SW 1271 (cell line): ENCODE results near the gene MAPK1IP1L.
"Not testable (repeated sequence)": the region's sequence is repeated elsewhere in the genome, so short reads cannot be mapped to it uniquely, and the experiment has no call there.

ENCODE experiments used
- DNase-seq, 2 experiments: peaks; one replicate each; lab custom pipeline; 2025; lab: John Stamatoyannopoulos, UW

MAPK1IP1L gene

DNA sequence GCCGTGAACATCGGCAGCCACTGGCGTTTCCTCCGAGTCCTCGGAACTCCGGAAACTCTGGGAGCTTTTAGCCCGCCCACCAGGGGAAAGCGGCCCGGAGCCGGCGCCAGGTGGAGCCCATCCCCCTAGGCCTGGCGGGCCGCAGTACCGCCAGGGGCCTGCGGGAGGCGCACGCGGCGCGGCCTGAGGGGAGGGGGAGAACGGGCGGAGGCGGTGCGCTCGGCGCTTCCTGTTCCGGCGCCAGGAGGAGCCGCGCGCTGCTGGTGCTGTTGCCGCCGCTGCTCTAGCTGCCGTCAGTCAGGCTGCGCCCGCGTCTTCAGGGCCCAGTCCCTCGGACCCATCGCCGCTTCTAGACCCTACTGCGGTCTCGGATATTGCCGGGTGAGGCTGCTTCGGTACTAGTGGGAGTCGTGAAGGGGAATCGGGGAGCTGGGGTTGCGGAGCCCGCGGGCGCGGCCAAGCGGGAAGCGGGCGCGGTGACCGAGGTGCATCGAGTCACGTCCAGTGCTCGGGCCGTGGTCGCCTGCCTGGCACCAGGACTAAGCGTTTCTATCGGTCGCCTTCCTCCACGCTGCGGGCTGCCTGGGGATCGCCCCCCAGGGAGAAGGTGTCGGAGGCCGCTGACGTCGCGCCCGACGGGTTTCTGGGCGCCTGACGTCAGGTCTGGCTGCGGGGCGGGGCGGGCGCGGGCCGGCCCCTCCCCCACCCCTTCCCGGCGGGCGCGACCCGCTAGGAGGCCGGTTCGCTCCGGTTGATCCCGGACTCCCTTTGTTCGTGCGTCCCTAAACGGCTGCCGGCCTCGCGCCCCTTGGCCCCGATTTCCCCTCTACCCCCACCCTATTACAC, at the start of gene MAPK1IP1L:
TSS of gene MAPK1IP1L (plus strand) at position 225 of the 846 bp plus-strand sequence. CDS start 10,037 bp downstream, outside the sequence.
- peak; percentile 84 to 89 for DNase-seq

DNA sequence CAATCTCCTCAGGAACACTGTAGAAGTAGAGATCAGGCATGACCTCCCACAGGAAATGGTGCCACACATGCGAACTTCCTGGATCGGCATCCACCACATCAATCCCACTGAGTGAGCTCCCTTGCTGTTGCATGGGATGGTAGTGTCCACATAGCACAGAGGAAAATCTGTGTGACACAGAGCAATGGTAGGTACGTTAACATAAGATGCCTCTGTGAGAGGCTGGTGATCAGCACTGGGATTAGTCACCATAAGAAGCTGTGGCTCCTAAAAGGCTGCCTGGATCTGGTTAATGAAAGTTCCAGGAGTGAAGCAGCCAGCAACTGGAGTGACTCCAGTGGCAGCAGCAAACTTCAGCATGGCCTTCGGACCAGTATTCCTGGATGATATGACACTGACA, 46.4 kb upstream of the MAPK1IP1L start:
- no peak for DNase-seq

DNA sequence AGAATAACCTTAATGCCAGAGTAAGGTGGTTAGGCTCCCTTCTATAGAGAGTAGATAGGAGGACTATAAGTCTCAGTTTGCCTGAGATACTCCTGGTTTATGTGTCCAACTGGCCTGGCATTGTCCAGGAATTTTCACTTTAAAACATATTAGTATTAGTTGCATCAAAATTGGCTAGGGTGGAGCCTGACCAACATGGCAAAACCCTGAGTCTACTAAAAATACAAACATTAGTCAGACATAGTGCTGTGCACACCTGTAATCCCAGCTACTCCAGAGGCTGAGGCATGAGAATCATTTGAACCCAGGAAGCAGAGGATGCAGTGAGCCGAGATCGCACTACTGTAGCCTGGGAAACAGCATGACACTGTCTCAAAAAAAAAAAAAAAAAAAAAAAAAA, 36.4 kb upstream of the MAPK1IP1L start:
- DNase-seq = no peak

DNA sequence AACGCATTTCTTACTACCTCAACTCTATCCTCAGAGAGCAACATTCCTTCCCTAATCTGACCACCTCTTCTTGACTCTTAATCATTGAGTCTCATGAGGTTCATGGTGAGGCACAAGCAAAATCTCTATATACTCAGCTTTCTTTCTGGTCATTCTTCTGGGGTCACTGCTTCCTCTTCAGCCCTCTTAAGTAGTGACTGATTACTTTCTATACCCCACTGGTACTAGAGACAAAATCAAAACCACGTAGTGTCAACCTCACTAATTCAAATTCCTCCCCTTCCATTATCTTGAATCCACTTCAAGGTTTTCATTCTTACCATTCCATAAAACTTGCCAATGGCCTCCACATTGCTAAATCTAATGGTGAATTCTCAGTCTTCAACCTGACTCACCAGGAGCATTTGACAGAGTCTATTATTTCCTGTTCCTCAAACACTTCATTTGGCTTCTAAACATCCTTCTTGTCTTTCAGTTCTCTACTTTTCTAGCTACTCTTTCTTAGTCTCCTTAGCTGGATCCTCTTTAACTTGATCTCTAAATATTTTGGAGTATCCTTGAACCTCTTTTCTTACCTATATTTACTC, 31.4 kb upstream of the MAPK1IP1L start:
- no peak for DNase-seq

DNA sequence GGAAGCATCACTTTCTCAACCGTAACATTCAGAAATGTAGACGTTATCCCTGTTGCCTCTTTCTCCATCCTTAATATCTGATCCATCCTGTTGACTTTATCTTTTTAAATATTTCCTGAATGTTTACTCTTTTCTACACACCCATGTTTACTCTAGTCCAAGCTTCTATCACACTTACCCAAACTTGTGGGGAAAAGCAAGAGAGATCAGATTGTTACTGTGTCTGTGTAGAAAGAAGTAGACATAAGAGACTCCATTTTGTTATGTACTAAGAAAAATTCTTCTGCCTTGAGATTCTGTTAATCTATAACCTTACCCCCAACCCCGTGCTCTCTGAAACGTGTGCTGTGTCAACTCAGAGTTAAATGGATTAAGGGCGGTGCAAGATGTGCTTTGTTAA, 27.1 kb upstream of the MAPK1IP1L start:
- not testable (repeated sequence) for DNase-seq

DNA sequence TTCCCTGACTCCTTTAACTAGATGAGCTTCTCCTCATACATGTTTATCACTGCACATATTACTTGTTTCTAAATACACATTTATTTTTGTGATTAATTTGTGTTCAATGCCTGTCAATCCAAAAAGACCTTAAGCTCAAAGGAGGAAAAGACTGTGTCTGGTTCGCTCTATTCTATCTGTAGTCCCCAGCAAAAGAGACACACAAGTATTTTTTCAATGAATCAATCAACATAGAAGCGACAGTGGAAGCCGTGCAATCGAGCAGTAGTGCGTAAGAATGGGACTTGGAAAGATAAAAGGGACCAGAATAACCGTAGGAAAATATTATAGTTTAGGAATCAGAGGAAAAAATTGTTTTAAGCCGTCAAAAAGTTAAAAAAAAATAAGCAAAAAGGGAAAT, 25.5 kb upstream of the MAPK1IP1L start:
- DNase-seq = no peak

DNA sequence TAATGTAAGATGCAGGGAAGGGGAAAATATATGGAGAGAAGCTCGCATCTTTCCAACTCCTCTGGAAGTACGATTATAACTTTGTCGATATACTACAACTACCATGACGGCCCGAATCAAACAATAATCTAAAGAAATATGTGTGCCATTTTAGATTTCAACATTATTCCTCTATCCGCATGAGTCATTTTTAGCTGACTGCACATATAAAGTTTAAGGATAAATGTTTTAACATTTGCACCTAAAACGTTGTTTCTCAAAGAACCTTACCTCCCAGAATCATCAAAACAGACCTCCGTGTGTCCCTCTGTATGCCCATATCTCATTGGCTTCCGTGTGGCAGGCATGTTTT, 25.0 kb upstream of the MAPK1IP1L start:
- DNase-seq = no peak

DNA sequence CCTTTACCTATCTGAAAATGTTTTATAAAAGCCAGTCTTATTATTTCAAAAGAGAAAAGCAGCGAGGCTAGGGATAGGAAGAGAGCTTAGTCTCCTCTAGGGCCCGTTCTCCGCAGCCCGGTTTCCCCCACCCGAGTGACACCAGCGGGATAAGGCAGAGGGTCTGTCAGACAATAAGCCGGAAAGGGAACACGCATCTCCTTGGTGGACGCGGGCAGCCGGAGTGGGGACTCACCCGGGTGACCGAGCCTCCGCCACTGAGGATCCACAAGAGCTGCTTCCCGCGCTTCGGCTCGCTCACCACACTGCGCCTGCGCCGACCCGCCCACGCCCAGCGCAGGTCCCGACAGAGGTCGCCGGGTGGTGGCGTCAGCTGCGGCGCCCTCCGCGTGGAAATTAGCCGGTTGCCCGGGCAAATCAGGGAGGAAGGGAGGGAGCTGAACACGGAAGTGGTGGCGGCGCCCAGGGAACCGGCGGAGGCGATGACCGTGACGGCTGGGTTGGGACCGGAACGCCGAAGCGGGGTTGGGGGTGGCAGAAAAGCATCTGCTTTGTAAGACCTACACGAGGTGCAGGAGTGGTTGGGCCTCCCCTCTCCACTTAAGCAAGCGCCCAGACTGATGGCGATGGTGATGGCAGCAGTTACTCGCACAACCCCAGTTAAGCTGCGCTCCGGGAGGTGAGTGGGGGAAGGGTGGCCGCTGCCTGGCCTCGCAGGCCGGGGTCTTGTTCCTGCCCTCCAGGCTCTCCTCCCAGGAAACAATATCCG, 24.5 kb upstream of the MAPK1IP1L start, which contains the start of the genes SOCS4 and WDHD1:
TSS of gene SOCS4 (plus strand) at position 444 of the 769 bp plus-strand sequence. CDS start 15,806 bp downstream, outside the sequence.
TSS of gene WDHD1 (minus strand) at position 307 of the 769 bp plus-strand sequence. CDS start 312 bp downstream, outside the sequence.
- DNase-seq = peak; percentile 75 to 89

DNA sequence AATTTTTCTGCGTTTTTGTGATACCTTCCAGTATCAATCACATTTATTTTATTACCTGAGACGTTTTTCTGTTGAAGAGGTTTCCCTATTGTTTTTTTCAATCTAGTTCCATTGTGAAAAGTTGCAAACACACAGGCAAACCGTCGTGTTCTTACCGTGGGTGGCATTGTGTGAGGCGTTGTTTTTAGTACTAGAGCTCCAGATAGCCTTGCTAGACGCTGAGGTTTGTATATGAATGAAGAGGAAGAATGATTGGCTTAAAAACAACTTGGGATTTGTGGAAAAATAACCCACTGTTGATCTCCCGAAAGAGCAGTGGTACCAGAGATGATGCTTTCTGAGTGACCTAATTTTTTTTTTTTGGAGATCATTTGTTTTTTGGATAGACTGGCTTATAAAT, 23.4 kb upstream of the MAPK1IP1L start:
- DNase-seq = no peak

DNA sequence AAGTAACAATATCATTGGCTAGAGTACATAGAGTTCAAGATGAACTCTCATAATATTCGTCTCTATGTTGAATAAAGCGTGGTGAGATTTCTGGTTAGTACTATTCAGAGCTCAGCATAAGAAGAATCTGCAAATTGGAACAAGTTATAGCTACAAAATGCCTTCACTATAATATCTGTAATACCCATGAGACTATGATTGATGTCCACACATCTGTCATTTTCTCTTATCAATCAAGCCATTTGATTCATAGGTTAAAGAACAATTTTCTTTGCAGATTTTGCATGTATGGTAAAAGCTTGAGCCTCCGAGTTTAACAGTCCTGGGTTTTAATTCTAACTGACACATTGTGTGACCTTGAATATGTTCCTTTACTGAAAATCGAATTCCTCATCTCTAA, 23.0 kb upstream of the MAPK1IP1L start:
- DNase-seq = no peak

DNA sequence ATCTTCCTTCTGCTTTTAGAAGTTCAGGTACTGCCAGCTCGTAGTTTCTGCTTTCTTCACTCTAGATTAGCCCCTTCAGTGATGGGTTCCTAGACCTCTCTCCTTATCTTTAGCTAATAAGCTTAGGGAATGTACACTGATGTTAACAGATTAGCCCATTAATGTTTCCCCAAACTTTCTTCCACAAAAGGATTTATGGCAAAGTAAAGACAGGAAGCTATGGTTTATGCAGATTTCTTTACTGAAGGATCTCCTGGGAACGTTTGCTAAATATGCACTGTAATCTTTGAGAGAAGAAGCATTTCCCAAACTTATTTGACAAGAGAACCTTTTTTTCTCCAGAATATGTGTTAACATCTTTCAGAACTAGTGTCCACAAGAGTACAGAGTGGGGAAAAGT, 20.3 kb upstream of the MAPK1IP1L start:
- no peak for DNase-seq

DNA sequence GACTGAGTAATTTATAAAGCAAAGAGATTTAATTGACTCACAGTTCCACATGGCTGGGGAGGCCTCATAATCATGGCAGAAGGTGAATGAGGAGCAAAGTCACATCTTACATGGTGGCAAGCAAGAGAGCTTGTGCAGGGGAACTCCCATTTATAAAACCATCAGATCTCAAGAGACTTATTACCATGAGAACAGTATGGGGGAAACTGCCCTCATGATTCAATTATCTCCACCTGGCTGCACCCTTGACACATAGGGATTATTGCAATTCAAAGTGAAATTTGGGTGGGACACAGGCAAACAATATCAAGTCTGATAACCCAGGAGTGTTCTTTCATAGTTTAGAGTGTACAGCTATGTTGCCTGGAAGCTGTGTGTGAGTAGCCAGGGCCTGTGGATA, 13.5 kb upstream of the MAPK1IP1L start:
- not testable (repeated sequence) for DNase-seq

DNA sequence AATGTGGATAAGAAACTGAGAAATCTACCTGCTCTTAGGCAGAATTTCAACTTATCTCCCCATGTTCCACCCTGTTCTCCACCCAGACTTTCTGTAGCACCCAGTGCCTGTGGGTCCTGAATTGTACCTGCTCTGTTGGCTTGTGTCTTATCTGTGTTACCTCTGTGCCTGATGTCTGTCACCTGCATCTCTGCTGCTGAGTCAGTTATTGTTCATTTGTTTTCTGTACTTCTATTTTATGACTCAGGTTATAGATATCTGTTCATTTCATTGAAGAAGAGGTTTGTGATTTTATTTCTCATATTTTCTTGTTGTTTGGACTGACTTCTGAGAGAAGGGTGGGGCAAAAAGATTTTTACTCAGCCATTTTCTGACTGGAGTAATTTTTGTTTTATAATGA, 12.7 kb upstream of the MAPK1IP1L start:
- DNase-seq = no peak

DNA sequence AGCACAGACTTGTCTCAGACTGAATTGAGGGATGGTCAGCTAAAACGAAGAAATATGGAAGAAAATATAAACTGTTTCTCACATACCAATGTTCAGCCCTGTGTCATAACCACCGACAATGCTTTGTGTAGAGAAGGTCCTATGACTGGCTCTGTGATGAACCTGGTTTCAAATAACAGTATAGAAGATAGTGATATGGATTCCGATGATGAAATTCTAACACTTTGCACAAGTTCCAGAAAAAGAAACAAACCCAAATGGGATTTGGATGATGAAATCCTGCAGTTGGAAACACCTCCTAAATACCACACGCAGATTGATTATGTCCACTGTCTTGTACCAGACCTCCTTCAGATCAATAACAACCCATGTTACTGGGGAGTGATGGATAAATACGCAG, 7.9 kb upstream of the MAPK1IP1L start:
- no peak for DNase-seq

DNA sequence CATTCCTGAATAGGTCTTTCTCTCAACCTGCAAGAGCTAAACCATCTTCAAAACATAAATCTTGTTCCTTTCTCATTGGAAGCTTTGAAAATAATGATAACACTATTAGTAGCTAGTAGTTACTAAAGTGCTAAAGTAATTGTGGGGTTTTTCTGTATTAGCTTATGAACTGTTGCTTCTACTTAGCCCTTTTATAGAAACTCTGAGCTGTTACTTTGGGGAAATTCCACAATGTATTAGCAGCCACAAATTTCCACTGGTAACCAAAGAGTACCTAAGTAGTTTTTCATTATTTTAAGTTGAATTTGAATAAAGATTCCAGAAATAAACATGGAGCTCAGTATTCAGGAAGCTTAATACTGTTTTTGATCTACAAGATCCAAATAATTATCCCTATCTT, 6.4 kb upstream of the MAPK1IP1L start:
- DNase-seq = no peak

DNA sequence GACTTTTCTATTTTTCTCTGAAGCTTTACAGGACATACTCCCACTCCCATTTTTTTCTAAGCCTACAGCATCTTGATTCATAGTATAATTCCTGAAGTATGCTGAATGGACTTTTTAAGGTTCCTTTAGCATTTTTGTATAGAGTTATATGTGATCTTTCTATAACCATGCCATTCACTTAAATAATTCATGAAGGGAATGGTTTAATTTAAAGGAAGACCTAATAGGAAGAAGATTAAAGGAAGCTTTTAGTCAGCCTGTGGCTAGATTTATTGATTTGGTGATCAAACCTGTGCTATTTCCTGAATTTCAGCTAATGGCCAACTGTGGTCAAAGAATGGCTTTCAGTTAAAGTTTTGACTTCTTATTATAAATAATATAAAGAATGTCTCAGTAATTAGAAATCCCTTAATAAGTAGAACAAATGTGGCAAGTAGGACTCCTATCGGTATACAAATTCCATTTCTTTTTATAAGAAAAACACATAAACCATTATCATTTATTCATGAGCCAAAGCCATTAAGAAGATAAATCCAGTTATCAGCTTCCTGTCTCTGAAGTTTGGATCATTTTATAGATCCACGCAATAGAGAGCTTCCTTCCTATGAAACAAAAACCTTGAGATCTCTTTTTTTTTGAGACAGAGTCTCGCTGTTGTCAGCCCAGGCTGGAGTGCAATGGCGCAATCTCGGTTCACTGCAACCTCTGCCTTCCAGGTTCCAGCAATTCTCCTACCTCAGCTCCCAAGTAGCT, 4.0 kb upstream of the MAPK1IP1L start:
- no peak for DNase-seq

DNA sequence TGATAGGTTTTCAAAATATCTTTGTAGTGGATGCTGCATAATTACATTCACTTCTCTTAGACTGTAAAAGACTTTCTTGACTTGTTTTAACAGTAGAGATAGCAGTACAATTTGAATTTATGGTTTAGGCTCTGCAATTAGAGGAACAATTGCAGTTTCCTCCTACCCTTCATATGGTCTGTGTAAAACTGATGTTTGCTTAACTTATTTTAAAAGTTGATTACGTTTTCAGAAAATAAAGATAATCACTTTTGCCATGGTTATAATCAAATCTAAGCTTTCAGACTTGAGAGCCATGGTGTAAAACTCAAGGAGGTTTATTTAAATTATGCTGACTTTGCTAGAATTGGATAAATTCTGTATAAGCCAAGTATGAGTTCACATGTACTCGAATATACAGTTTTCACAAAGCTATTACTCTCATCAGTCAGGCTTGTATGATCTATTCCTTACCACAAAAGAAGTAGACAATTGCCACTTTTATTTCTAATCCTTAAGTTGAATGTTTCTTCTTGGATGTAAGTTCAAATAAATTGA, 2.5 kb upstream of the MAPK1IP1L start:
- no peak for DNase-seq

DNA sequence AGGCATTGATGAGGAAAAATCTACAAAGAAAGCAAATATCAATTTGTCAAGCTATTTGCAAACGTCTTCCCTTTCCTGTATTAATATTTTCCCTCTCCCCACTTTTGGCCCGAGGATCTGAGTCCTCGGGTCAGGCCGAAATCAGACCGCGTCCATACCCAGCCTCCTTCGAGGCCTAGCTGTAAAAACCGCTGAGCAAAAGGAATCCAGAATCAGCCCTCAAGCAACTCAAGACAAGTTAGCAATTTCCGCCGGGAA, 353 bp upstream of the MAPK1IP1L start:
- DNase-seq = no peak

DNA sequence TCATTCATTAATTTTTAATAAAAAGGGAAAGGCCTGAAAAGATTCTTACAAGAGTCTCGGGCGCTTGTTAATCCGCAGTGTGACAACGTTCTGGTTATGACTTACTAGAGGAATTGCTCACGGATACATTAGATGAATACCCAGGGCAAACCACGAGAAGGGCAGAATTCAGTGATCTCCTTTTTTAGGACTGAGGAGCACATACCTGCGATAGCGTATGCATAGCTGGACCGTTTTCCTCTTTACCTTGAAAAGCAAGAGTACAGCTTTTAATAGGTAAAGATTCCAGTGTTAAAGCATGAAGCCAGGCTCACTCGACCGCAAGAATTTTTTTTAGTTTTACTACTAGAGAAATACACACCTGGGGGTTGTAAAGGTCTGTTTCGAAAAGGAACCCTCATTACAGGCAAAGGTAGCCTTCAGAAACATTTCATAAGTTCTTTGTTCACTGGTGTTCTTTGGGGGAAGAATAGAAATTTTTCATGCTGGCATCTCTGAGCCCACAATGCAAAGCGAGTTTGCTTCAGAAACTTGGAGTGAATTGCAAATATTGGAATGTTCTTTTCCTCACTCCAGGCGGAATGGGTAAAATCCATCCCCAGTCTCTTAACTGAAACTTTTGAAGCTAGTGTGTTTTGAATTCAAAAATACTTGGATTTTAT, 953 bp downstream of the MAPK1IP1L start:
- no peak for DNase-seq

DNA sequence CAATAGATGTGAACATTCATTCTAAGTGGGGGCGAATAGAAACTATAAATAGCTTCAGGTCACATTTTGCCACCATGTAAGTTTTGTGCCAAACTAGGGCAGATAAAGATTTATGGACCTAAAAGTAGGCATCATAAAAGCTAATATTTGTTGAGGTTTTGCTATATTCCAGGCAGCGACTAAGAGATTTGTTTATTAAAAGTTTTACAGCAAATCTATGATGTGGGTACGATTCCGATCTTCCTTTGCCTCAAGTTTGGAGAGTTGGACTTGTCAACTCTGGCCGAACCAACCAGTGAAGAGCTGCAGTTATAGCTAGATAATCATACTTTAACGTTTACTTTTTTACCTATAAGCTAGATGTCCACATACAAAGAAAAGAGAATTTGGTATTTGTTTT, 1.6 kb downstream of the MAPK1IP1L start:
- no peak for DNase-seq

DNA sequence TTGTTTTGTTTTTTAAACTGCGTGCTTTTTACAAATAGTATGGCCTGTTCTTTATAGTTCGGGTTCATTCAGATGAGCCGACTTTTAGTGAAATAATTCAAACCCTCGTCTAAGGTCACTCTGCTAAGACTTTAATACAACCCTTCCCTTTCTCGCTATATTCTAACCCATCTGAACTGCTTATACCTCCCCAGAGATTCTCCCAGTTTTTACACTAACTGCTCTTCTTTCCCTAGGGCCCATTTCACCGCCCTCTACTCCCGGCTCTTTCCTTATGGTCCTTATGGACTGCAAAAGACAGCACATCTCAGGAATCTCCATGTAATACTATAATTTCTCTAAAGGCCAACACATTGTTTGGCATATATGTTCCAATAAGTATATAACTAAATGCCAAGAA, 2.1 kb downstream of the MAPK1IP1L start:
- DNase-seq = no peak
